GM18907 (cell line): Measurements from ENCODE around the gene SLC25A21.

ENCODE experiments used
- ATAC-seq: cut with Tn5 transposase; IDR thresholded peaks from one replicate; pipeline ENCODE4 v1.9.1; 2021; ENCODE audit warnings: mild to moderate bottlenecking, moderate library complexity; ENCODE audit not compliant: unreplicated experiment

SLC25A21 gene

GRCh38 chr14:36675581-36675980 lies 496.8 kb downstream of the SLC25A21 start:
- ATAC-seq: no peak

GRCh38 chr14:36674659-36675058 lies 497.7 kb downstream of the SLC25A21 start:
- ATAC-seq: no peak

- ATAC-seq: no peak
Measured at GRCh38 chr14:36672095-36672494, 500.3 kb downstream of the SLC25A21 start.

GRCh38 chr14:36671149-36671548 lies 501.3 kb downstream of the SLC25A21 start:
- ATAC-seq: no peak

- no peak for ATAC-seq
Measured at GRCh38 chr14:36667679-36668078, 504.7 kb downstream of the SLC25A21 start.

- no peak for ATAC-seq
Measured at GRCh38 chr14:36666416-36667206, 505.8 kb downstream of the SLC25A21 start.

DNA sequence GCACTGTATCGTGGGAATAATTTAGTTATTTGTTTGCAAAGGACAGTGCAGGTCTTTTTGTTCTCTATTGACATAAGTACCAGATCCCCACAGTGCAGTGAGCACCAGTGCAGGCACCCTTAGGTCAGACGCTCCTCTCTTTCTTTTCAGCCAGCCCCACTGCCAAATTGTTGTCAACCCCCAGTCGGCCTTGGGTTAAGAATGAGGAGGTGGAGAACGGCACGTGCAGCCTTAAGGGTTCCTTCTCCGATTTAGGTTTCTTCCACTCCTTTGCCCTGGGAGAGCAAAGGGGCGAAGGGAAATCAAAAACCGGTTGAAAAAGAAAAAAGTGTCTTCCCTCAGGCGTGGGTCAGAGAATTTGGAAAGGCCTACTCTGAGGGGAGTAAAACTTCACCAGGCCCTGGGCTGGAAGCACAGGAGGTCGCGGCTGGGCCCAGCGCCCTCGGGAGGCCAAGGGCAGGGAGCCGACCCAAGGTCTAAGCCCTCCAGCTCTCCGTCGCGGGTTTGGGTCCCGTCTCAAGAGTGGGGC lies 506.5 kb downstream of the SLC25A21 start:
- ATAC-seq: no peak

- no peak for ATAC-seq
Measured at GRCh38 chr14:36664322-36665193, 507.8 kb downstream of the SLC25A21 start.

DNA sequence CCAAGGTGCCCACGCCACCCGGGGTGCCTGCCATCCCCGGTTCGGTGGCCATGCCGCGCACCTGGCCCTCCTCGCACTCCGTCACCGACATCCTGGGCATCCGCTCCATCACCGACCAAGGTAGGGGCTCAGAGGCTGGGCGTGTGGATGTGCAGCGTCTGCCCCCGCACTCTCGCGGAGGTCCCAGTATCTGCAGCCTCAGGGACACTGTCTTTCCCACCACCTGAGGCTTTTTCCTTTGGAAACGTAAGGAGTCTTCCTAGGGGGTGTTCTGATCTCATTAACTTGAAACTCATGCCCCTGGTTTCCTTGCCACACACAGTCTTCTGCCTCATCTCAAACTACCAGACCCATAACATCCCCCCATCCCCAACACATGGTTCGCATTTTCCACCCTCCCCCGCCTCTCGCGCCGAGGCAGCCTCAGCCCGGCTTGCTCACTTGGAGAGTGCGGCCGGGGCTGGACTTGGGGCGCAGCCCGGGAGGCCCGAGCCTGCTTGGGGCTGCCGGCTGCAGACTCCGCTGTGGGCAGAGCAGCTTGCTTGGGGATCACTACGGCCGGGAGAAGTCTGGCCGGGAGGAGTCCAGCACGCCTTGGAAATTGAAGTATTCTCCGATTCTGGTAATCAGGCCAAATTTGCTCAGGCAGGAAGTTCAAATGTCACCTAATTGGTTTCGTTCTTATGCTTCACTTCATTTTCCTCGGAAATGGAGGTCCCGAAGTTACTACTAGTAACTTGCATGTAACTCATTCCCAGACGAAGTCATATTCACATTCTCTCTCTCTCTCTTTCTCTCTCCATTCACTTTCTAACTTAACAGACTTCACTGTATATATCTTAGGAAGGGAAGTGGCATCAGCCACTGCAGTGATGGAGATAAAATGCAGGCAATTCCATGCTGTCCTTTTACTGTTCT lies 508.7 kb downstream of the SLC25A21 start:
- no peak for ATAC-seq

DNA sequence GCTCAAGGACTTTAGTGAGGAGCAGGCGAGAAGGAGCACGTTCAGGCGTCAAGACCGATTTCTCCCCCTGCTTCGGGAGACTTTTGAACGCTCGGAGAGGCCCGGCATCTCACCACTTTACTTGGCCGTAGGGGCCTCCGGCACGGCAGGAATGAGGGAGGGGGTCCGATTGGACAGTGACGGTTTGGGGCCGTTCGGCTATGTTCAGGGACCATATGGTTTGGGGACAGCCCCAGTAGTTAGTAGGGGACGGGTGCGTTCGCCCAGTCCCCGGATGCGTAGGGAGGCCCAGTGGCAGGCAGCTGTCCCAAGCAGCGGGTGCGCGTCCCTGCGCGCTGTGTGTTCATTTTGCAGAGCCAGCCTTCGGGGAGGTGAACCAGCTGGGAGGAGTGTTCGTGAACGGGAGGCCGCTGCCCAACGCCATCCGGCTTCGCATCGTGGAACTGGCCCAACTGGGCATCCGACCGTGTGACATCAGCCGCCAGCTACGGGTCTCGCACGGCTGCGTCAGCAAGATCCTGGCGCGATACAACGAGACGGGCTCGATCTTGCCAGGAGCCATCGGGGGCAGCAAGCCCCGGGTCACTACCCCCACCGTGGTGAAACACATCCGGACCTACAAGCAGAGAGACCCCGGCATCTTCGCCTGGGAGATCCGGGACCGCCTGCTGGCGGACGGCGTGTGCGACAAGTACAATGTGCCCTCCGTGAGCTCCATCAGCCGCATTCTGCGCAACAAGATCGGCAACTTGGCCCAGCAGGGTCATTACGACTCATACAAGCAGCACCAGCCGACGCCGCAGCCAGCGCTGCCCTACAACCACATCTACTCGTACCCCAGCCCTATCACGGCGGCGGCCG lies 509.6 kb downstream of the SLC25A21 start:
- no peak for ATAC-seq

DNA sequence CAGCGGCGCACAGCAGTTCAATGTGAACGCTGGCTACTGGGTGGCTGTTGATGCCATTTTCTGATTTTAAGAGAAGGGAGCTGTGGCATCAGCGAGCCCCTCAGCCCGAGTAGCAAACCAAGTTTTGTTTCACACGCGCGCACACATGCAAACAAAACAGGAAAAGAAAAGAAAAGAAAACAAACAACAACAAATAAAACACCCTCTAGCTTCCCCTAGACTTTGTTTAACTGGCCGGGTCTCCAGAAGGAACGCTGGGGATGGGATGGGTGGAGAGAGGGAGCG lies 510.2 kb downstream of the SLC25A21 start:
- ATAC-seq: no peak

- ATAC-seq: peak; percentile 78
Measured at GRCh38 chr14:36661506-36662257, 510.7 kb downstream of the SLC25A21 start, which contains the start of gene PAX9. Gene PAX9 (plus strand): TSS chr14:36661860. CDS start chr14:36662090, 230 bp downstream.

DNA sequence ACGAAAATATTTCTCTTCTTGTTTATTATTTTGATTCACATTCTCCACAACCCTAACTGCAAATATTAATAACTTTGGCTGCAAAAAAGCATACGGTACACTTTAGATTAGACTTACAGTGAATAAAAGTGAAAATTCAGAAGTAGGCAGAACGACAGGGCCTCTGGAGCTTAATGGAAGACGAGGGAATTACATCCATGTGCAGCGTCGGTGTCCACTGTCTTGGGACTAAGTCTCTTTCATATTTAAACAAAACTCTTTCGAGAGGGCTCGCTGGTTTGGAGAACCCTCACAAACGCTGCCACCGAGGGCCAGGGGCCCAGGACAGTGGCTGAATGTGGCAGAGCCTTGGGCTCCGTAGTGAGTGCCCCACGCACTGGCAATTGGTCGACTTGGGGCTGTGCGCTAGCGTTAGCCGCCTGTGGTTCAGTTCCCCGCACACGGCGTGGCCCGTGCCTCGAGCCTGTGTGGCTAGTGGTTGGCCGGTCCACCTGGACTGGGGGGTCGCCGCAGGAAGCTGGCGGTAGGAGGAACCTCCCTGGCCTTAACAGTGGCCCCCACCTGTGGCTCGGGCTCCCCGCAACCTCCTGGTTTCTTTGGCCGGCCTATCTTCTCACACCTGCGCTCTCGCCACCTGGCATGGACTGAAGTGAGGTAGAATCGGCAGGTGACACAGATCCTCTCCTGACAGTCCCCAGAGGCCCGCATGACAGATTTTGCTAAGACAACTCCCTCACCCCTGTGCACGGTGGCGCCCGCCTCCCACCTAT lies 511.5 kb downstream of the SLC25A21 start:
- ATAC-seq: no peak

- ATAC-seq: no peak
Measured at GRCh38 chr14:36659822-36660735, 512.3 kb downstream of the SLC25A21 start.

DNA sequence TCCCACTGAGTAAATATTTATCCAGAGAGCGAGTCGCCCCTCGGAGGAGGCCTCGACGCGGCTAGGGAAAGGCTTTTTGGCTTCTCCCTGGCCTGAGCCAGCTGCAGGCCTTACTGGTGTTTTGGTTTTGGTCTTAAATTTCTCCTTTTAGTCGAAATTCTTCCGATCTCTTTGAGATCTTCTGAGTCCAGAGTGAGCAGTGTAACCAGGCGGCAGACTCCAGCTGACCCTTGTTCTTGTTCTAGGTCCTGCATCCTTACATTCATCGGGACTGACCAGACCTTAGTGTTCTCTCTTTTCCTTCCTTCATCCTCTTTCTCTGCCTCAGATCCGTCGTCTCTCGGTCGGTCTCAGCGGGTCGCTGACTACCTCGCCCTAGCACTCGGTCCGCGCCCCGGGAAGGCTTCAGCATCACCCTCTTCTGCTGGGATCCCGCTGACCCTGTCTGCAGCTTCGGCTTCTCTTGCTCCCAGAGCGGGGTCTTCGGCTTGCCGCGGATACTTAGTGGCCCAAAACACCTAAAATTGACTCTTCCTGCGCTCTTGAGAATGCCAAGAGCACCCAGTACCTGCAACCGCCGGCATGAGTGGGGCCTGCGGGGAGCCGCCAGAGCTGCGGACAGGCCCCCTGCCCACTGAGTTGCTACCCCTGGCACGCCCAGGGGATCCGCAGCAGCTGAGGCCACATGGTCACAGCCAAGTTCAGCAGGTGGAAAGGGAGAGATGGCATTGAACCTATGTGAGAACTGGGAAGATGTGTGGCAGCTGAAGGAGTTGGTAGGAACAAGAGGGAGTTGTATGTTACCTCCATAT lies 513.2 kb downstream of the SLC25A21 start:
- ATAC-seq: no peak
